HG03066 (cell line): Measurements from ENCODE around the gene CSAD.
"Not testable (repeated sequence)": the region's sequence is repeated elsewhere in the genome, so short reads cannot be mapped to it uniquely, and the experiment has no call there.

Experiments
- ATAC-seq: cut with Tn5 transposase; IDR thresholded peaks from one replicate; pipeline ENCODE4 v1.9.1; 2021; ENCODE audit warnings: low read depth; ENCODE audit not compliant: unreplicated experiment

CSAD gene

DNA sequence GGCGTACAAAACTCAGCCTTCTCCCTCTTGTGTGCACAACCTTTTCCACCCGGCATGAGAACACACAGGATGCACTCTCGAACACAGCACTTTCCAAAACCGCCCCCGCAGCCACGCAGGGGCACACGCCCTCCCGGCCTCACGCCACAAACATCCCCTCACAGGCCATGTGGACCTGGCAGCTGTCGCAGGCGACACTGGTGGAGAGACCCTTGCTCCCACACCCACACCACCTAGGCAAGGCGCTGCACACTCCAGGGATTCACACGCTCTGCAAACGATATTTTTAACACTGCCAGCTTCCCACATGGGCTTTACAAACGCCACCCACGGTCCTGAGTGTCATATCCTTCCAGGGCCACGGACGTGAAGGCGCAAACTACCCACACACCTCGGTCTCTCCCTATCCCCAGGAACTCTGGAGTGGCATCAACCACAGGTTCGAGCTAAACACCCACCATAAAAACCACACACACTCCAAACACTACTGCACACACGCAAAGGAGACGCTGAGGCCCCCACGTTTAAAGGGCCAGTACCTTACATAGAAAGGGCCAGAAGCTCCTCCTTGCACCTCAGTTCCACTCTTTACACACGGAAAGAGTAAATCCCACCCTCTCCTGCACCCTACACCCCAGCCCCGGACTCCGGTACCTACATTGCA is 38.7 kb upstream of the CSAD start:
- ATAC-seq: no peak

DNA sequence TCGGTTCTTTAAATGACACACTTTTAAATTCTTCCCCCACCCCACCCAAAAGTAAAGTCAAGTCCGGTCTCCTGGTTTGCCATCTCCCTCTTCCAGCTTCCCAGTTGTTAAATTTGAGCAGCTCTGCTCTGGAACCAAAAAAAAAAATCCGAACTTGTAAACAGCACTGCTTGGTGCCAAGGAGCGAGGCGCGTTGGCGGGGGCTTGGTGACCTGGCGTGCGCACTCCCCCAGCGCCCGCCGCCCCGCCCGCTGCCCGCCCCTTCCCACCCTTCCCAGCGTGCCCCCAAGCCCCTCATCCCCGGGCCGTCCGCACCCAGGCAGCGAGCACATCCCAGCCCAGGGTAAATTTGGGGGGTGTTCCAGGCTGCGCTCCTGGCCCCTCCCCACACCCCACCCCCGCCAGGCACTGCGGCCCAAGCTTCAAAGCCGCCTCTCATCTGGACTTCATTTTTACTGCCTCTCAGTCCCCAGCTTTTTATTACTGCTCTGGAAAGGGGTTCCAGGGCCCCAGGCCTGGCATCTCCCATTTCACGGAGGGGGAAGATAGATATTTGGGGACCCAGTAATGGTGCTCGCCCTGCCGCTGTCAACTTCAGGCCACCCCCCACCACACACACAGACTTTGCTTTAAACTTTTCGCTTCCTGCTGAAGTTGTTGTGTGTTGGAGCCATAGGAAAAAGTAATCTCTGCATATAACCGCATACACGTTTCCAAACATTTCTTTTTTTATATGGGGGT is 38.0 kb upstream of the CSAD start:
- ATAC-seq: no peak

DNA sequence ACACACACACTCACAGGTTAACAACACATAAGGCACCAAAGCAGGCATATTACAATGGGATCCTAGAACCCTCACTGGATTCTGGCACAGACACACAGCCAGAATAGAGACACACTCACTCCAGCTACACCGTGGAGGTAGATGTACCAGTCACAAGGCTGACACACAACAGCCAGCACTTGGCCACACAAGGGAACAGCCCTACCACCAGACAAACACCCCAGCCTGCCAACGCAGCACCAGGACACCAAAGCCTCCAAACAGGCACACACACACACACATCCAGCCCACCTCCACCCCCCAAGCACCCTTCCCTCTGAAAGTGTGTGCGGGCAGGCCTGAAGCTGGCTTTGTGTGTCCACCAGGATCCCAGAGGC is 37.2 kb upstream of the CSAD start:
- no peak for ATAC-seq

DNA sequence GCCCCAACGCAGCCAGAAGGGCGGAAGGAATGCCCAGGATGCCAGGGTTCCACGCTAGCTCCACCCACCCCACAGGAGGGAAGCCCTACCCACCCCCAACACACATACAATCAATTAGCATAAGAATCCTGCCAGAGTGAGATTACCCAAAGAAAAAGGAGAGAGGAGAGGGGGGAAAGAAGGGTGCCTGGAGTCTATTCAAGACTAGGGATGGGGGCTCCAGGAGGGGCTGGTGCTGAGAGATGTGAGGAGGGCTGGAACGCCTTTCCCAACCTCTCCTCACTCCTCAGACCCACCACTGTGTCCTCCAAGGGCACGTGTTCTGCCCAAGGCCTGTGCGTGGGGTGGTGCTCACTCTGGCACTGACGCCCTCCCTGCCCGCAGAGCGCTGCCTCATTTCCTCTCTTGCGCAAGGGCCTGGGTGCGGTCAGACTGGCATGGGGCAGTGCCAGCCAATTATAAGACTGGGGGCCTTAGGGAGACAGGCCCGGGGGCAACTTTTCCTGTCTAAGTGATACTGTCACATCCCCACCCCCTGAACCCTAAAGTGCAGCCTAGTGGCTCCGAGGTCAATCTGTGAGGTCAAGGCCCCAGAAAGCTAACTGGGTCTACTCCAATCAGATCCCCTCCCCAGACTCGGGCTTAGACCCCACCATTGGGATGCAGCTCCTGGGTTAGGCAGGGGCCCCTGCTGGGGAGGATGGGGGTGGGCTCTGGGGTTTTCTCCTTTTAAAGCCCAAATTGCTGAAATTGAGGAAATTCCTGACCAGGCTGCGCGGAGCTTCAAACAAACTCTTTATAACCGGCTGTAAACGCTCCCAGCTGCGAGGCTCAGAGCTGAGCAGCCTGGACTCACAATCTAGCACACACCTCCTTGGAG is 36.6 kb upstream of the CSAD start:
- ATAC-seq: no peak

DNA sequence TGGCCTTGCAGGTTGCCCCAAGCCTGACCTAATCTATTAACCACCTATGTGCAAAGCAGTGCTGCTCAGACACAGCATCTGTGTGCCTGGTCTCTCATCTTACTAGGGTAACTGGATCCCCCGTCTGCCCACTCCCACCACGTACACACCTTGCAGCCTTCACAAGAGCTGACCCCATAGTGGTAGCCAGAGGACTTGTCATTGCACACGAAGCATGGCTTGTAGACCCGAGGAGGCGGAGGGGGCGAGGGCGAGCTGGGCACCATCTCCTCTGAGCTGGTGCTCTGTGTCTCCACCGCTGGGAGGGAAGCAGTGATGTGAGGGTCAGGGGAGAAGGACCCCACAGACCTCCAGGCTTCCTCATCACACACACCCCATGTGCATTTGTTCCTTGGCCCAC is 34.8 kb upstream of the CSAD start:
- ATAC-seq: no peak

DNA sequence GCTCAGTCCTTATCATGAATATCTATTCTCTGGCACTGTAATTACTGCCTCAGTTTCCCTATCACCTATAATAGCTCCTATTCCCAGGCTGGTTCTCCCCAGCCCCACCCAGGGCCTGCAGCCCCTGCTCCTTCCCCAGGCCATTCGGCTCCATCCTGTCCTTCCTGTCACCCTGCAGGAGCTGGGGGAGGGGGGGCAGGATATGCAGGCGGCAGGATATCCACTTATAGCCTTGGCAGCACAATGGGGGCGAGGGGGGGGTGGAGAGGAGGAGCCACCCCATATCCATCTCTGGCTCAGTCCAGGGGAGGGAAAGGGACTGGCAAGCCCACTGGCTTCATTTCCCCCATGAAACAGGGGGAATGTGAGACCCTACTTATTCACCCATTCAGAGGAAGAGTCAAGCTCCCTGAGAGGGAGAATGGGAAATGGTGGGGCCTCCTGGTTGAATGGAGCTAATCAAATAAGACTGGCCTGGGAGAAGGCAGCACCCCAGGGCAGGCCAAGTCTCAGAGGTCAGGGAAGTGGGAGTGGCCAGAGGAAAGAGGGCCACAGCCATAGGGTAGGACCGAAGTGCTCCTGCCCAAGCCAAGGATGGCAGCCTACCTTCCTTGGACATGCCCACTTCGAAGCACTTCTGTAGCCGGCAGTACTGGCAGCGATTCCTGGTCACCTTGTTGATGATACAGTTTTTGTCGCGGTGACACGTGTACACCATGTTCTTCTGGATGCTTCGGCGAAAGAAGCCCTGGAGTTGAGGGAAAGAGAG is 34.1 kb upstream of the CSAD start:
- no peak for ATAC-seq

DNA sequence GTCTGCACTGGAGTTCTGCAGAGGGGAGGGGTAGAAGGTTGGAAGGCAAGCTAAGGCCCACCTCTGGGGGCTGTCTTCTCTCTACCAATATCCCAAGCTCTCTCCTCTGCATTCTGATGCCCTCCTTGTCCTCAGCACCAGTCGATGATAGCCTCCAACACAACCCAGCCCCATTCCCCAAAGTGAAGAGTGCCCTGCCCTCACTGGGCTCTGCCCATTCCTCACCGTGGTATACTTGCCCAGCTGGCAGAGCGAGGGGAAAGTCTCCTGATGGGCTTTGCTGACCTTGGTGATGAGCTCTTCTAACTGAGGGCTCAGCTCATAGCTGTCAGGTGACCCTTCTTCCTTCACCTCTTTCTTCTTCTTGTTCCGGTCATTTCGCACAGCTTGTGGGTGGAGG is 33.5 kb upstream of the CSAD start:
- ATAC-seq: no peak

DNA sequence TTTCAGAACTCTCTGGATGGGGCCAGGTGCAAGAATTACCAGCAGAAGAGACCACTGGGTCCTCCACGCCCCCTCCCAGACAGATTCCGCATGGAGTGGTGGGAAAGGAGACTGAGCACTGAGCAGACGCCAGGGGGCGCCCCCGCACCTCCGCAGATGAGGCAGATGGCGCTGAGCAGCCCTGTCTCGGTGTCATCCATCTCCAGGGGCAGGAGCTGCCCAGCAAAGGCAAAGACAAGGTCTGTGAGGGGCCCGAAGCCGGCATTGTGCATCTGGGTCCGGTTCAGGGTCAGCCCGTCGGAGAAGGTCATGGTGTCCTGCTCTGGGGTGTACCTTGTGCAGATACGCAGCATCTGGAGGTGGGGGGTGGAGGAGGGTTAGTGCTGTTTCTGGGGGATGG is 32.6 kb upstream of the CSAD start:
- no peak for ATAC-seq

DNA sequence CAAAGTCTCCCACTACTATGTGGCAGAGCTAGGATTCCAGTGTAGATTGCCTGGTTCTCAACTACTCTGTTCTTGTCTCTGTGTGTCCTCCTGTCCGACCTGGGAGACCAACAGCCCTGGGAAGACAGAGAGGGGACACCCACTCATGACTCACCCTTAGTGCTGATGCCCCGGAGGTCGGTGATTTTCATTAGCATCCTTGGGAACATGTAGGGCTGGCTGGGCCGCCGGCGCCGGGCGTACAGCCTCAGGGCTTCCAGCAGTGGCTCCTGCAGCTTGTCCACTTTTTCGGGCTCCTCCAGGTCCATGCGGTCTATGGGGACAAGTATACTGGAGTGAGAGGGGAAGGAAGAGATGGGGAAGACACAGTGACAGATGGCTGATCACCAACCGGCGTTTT is 32.2 kb upstream of the CSAD start:
- ATAC-seq: no peak

DNA sequence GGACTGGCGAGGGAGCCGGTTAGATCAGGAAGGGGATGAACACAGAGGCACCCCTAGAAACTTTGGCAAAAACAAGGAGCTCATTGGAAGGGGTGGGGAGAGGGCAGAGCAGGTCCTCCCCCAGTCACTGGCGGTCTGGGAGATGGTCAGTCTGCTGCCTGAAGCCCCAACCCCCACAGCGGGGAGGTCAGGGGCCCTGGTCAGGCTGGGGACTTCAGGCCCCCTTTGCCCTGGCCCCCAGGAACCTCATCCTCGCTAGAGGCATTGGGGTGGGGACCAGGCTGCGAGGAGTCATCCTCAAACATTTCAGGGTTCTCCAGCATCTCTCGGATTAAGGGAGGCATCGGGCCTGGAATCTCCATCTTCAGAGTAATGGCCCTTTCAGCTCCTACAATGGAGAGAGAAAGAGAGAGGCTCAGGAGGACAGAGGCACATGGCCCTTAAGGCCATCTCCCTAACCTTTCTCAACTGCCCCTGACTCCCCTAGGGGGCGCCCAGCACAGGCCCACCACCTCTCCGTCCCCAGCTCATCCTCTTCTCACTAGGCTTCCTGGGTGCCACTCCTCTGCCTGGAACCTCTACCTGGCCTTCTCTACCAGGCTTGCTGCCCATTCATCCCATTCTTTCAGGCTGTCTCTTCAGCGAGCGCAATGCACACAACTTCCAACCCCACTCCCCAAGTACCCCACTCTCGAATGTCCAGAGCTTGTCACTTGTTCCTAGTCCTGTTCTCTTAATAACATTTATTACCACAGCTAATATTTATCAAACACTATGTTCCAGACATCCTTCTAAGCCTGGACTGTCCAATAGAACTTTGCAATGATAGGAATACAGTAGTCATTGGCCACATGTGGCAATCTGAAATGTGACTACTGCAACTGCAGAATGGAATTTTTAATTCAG is 31.0 kb upstream of the CSAD start:
- ATAC-seq: no peak

DNA sequence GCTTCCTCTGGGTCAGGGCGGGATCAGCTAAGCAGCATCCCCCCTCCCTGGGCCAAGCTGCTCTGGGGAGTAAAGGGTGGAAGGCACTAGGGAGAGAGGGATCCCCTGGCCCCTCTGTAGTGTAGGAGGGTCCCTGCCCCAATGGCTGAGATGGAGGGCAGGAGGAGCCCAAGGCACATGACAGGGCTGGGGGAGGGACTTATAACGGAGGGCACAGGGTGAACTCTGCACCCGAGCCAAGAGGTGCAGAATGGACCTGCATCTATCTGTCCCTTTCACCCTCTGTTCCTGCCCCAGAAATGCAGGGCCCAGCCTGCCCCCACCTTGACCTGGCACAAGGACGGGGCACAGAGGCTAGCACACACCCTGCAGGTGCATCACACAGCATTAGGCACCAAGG is 30.1 kb upstream of the CSAD start:
- no peak for ATAC-seq

DNA sequence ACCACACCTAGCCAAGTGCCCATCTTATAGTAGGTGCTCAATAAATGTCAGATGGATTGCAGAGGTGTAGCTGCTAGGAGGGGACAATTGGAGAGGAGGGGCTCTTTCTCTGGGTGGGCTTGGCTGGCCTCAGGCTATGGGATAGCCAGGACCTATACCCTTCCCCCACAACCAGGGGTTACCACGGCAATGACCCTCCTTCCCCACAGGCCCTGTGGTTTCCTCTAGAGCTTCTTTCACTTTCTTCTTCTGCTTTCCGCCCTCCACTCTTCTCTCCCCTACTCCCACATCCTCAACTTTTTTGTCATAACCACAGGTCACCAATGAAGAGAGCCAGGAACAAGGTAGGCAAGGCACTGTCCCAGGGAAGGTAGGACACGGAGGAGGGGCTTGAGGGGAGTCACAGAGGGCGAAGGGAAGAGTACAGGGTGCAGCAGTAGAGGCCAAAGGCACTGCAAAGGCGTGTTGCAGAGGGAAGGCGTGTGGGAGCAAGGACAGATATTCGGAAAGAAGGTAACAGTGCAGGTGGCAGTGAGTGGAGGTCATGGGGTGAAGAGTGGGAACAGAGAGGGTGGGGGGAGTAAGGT is 28.2 kb upstream of the CSAD start:
- ATAC-seq: no peak

DNA sequence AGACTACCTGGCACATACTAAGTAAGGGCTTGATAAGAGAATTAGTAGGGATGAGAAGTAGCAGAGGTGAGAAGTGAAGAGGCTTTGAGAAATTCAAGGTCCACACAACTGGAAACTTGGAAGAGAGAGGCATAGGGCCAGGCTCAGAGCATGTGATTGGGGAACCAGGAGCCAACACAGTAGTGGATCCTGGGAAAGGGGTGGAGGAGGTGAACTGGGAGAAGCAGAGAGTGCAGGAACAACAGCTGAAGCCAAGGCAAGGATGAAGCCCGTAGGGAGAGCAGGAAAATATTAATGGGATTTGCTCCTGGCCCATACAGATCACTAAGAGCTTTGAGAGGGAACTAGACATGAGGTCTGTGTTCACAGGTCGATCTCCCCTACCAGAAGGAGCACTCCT is 27.7 kb upstream of the CSAD start:
- no peak for ATAC-seq

DNA sequence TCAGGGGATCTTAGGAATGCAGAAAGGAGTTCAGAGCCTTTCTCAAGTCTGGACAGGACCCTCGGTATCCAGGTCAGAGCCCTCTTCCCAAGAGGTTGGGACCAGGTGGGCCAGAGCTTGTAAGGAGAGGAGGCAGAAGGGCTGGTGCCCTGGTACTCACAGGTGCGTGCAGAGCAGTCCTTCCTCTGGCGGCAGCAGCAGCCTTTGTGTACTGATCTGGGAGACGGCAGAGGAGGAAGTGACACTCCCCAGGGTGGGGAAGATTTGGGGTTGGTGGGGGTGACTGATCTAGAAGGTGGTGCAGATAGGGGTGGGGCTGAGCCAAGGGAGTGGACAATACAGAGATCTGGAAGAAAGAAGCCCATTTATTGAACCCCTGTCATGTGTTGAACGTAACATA is 26.3 kb upstream of the CSAD start, which contains the start of gene ITGB7:
ITGB7 (minus strand) TSS at position 210 of the 400 bp plus-strand sequence. CDS start 6,808 bp downstream, outside the sequence.
- peak; percentile 48 for ATAC-seq

DNA sequence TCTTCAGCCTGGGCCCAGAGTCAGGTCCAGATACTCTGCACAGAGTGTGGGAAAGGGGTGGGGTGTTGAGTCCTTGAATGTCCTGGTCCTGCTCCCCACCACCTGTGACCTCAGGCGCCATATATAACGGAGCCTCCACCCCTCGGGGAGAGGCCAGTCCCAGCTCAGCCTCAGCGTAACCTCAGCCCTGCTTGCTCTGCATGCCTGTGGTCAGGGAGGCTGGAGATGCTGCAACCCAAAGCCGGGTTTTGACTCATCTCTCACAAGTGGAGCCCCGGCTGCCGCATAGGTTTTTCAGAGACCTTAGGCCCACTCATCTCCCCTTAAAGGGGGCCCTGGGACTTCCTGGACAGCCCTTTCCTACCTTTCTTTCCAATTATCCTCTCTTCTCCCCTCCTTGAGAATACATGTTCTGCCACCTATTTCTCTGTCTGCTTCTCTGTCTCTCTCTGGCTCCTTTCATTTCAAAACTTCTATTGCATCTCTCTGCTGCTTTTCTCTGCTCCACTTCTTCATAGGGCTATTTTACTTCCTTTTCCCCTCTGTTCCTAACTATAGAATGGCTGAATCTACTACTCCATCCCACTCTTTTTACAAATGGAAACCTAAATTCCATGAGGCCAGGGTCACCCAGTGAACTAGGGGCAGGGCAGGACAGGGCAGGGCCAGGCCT is 25.2 kb upstream of the CSAD start:
- ATAC-seq: peak; percentile 49

DNA sequence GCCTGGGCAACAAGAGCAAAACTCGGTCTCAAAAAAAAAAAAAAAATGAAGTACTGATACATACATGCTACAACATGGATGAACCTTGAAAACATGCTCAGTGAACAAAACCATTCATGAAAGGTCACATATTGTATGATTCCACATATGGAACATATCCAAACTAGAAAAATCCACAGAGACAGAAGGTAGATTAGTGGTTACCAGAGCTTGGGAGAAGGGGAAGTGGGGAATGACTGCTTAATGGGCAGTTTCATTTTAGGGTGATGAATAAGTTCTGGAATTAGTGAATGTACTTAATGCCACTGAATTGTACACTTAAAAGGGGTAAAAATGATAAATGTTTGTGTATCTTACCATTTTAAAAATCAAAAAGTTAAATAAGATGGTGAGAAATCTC is 23.6 kb upstream of the CSAD start:
- no peak for ATAC-seq

DNA sequence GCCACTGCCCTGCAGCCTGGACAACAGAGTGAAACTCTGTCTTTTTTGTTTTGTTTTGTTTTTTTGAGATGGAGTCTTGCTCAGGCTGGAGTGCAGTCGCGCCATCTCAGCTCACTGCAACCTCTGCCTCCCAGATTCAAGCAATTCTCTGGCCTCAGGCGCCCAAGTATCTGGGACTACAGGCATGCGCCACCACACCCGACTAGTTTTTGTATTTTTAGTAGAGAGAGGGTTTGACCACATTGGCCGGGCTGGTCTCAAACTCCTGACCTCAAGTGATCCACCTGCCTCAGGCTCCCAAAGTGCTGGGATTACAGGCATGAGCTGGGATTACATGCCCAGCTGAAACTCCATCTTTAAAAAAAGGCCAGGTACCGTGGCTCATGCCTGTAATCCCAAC is 21.6 kb upstream of the CSAD start:
- not testable (repeated sequence) for ATAC-seq

DNA sequence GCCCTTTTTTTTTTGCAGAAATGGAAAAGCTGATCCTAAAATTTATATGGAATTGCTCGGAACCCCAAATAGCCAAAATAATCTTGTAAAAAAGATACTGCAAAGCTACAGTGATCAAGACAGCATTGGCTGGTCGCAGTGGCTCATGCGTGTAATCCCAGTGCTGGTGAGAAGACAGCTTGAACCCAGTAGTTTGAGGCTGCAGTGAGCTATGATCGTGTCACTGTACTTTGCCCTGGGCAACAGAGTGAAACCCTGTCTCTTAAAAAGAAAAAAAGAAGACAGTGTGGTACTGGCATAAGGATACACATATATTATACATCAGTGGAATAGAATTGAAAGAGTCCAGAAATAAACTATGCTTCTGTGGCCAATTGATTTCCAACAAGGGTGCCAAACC is 20.9 kb upstream of the CSAD start:
- no peak for ATAC-seq

DNA sequence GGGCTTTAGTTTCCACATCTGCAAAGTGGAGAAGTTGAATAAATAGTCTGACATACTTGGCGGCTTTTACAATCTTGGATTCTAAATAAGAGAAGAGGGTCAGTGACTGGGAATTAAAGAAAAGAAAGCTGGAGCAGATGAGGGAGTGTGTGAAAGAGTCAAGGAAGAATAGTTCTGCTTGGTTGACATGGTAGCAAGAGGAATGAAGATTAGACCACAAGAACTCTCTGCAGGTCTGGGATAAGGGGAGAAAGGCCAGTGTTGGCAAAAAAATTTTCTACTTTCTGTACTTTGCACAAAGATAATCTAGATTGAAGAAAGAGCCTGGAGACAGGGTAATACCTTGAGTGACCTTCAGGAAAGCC is 20.4 kb upstream of the CSAD start:
- no peak for ATAC-seq
